G401 (cell line): ENCODE data around the gene CCL28. TPM values are rescaled to one million over a fixed set of nuclear protein-coding genes. Genes with fewer than 3 reads are reported as not detected.

Experiments used
- DNase-seq: peaks from one replicate; pipeline ENCODE4 v3.0.0-alpha.2; 2015; ENCODE audit warnings: low spot score
- in situ Hi-C: cut with HindIII; loops from 2 replicates; pipeline ENCODE4 v1.10.0; 2016; ENCODE audit warnings: low sequenced_read_pairs, mixed read lengths
- total RNA-seq: library from RNA; depleted of rRNA; stranded (reverse); fragments of >200 nt; shearing (Covaris generic); gene quantifications from 2 replicates; pipeline ENCODE4 v1.2.3, GENCODE V29; 2014; rRNA removed

Gene CCL28
- total RNA-seq, 1 experiment from 2014 or later: not detected

GRCh38 chr5:43363445-43364152, 48.6 kb downstream of the CCL28 start:
- in situ Hi-C loops: no loop called here
- DNase-seq: no peak

GRCh38 chr5:43362725-43363435, 49.3 kb downstream of the CCL28 start:
- no peak for DNase-seq
- in situ Hi-C loops: no loop called here

GRCh38 chr5:43358726-43359125, 53.5 kb downstream of the CCL28 start:
- no peak for DNase-seq
- in situ Hi-C loops: no loop called here

- in situ Hi-C loops: no loop called here
- no peak for DNase-seq
Observed at GRCh38 chr5:43358301-43358700, 53.9 kb downstream of the CCL28 start.

- no peak for DNase-seq
- in situ Hi-C loops: no loop called here
Observed at GRCh38 chr5:43357878-43358281, 54.3 kb downstream of the CCL28 start.

- no peak for DNase-seq
- in situ Hi-C loops: no loop called here
Observed at GRCh38 chr5:43357067-43357466, 55.1 kb downstream of the CCL28 start.

- DNase-seq: no peak
- in situ Hi-C loops: no loop called here
Observed at GRCh38 chr5:43354774-43355173, 57.4 kb downstream of the CCL28 start.

GRCh38 chr5:43353668-43354067, 58.5 kb downstream of the CCL28 start:
- in situ Hi-C loops: no loop called here
- DNase-seq: no peak

GRCh38 chr5:43352915-43353314, 59.3 kb downstream of the CCL28 start:
- DNase-seq: no peak
- in situ Hi-C loops: no loop called here

GRCh38 chr5:43352131-43352530, 60.1 kb downstream of the CCL28 start:
- in situ Hi-C loops: no loop called here
- no peak for DNase-seq

- in situ Hi-C loops: no loop called here
- DNase-seq: no peak
Observed at GRCh38 chr5:43348861-43349363, 63.3 kb downstream of the CCL28 start.

- no peak for DNase-seq
- in situ Hi-C loops: no loop called here
Observed at GRCh38 chr5:43348207-43348606, 64.0 kb downstream of the CCL28 start.

- in situ Hi-C loops: no loop called here
- DNase-seq: no peak
Observed at GRCh38 chr5:43338862-43339261, 73.3 kb downstream of the CCL28 start.

- in situ Hi-C loops: no loop called here
- DNase-seq: no peak
Observed at GRCh38 chr5:43336159-43336558, 76.0 kb downstream of the CCL28 start.

GRCh38 chr5:43335681-43336080, 76.5 kb downstream of the CCL28 start:
- no peak for DNase-seq
- in situ Hi-C loops: no loop called here

GRCh38 chr5:43332401-43332800, 79.8 kb downstream of the CCL28 start:
- in situ Hi-C loops: no loop called here
- DNase-seq: no peak

Other genes starting within 250 kb of the CCL28 start
- 0.41 and 1.5 TPM in 2 replicates for gene NIM1K, start 220.2 kb downstream of the CCL28 start, total RNA-seq
- gene HMGCS1, start 99.0 kb downstream of the CCL28 start, total RNA-seq: 26.0 and 47.1 TPM in 2 replicates
- 8.3 and 10.5 TPM in 2 replicates for gene TMEM267, start 71.5 kb upstream of the CCL28 start, total RNA-seq
- gene C5orf34, start 102.8 kb upstream of the CCL28 start, total RNA-seq: 6.8 and 14.1 TPM in 2 replicates
- gene PAIP1, start 144.7 kb upstream of the CCL28 start, total RNA-seq: 119 and 135 TPM in 2 replicates
- 13.4 and 18.1 TPM in 2 replicates for gene NNT, start 190.8 kb upstream of the CCL28 start, total RNA-seq